Astrocyte (in vitro differentiated cells and primary cell): Measurements from ENCODE around the gene CDH13. TPM values are rescaled to one million over a fixed set of nuclear protein-coding genes. Genes with fewer than 3 reads are reported as not detected.

Source experiments
- DNase-seq: peaks from one replicate; pipeline ENCODE4 v3.0.0-alpha.2; 2010; ENCODE audit warnings: low read depth
- FAIRE-seq: peaks from 2 replicates; lab custom pipeline; 2011; peaks lifted over from hg19 to GRCh38; lab: Jason Lieb, UNC
- H2AFZ ChIP-seq: 2 replicates; pipeline ENCODE4 v1.6.0; 2012; ENCODE audit warnings: low read depth, low read length, inconsistent platforms
- H3K27ac ChIP-seq: 2 replicates; pipeline ENCODE4 v1.5.1; 2011; ENCODE audit warnings: low read depth, low read length, inconsistent platforms
- H3K27me3 ChIP-seq: 2 replicates; pipeline ENCODE4 v1.6.0; 2011; ENCODE audit warnings: low read length, inconsistent platforms; ENCODE audit not compliant: insufficient read depth
- H3K36me3 ChIP-seq: 2 replicates; pipeline ENCODE4 v1.5.1; 2011; ENCODE audit warnings: low read length, inconsistent platforms; ENCODE audit not compliant: insufficient read depth
- H3K4me1 ChIP-seq: 2 replicates; pipeline ENCODE4 v1.5.1; 2011; ENCODE audit warnings: low read length, inconsistent platforms; ENCODE audit not compliant: insufficient read depth
- H3K4me2 ChIP-seq: 2 replicates; pipeline ENCODE4 v1.6.0; 2012; ENCODE audit warnings: low read length, inconsistent platforms
- H3K4me3 ChIP-seq: 2 replicates; pipeline ENCODE4 v1.5.1; 2011; ENCODE audit warnings: low read depth, mild to moderate bottlenecking, low read length, inconsistent platforms; ENCODE audit not compliant: insufficient read depth
- H3K79me2 ChIP-seq: 2 replicates; pipeline ENCODE4 v1.6.0; 2012; ENCODE audit warnings: mild to moderate bottlenecking, low read length, inconsistent platforms; ENCODE audit not compliant: insufficient read depth
- H3K9ac ChIP-seq: 2 replicates; pipeline ENCODE4 v1.6.0; 2012; ENCODE audit warnings: mild to moderate bottlenecking, low read length, inconsistent platforms
- H3K9me3 ChIP-seq: 2 replicates; pipeline ENCODE4 v1.5.1; 2012; ENCODE audit warnings: low read depth, mild to moderate bottlenecking, low read length, inconsistent platforms; ENCODE audit not compliant: insufficient read depth
- H4K20me1 ChIP-seq: 2 replicates; pipeline ENCODE4 v1.6.0; 2012; ENCODE audit warnings: low read length, inconsistent platforms; ENCODE audit not compliant: insufficient read depth
- H3K27ac Mint-ChIP-seq: one replicate; pipeline ENCODE4 v1.8.0; 2021; ENCODE audit warnings: mild to moderate bottlenecking, mixed read lengths; ENCODE audit not compliant: unreplicated experiment
- H3K27me3 Mint-ChIP-seq: one replicate; pipeline ENCODE4 v1.8.0; 2021; ENCODE audit warnings: low read depth, mixed read lengths; ENCODE audit not compliant: unreplicated experiment
- H3K36me3 Mint-ChIP-seq: one replicate; pipeline ENCODE4 v1.8.0; 2021; ENCODE audit warnings: low read depth, mixed read lengths; ENCODE audit not compliant: unreplicated experiment
- H3K4me1 Mint-ChIP-seq: one replicate; pipeline ENCODE4 v1.8.0; 2021; ENCODE audit warnings: low read depth, mixed read lengths; ENCODE audit not compliant: unreplicated experiment
- H3K4me3 Mint-ChIP-seq: one replicate; pipeline ENCODE4 v1.8.0; 2021; ENCODE audit warnings: mild to moderate bottlenecking, moderate library complexity, mixed read lengths; ENCODE audit not compliant: unreplicated experiment
- H3K9me3 Mint-ChIP-seq: one replicate; pipeline ENCODE4 v1.8.0; 2021; ENCODE audit warnings: mild to moderate bottlenecking, mixed read lengths; ENCODE audit not compliant: unreplicated experiment
- CTCF ChIP-seq: IDR thresholded peaks from 2 replicates; pipeline ENCODE4 v1.5.1; 2011; ENCODE audit warnings: low read depth, mild to moderate bottlenecking, inconsistent platforms, low read length, moderate library complexity; ENCODE audit not compliant: insufficient read depth
- EZH2 ChIP-seq: IDR thresholded peaks from 2 replicates; pipeline ENCODE4 v1.6.1; 2012; ENCODE audit warnings: mild to moderate bottlenecking, low read length, inconsistent platforms; ENCODE audit not compliant: insufficient read depth
- total RNA-seq: library from RNA; stranded (reverse); gene quantifications from 2 replicates; pipeline ENCODE4 v1.2.1, GENCODE V29; 2021

CDH13 gene
- total RNA-seq, 1 donor from 2014 or later = 41.7 TPM

DNA sequence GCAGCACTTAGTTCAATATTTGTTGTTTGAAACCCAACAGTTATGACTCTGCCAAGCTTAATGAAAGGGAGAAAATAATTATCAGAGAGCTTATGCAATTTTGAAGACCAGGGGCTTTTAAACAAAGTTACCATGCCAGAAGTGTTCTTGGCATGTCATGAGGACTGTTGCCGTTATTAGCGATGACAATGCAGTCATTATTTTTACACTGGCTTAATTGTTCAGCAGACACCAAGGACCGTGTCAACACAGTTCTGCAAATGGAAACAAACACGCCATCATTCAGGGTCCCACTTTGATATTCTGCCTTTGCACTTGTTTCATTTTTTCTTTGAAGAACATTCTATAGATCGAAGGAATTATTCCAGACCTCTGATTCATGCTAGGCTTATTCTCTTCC, 518.5 kb downstream of the CDH13 start:
- TF ChIP-seq EZH2 (no peak), CTCF (no peak)
- no peak for DNase-seq
- Histone ChIP-seq H4K20me1 (peaks cover 3% of the 10 kb centered on the region), H3K4me3 (no peak overlapping the region), H3K4me2 (no peak overlapping the region), H3K27ac (no peak overlapping the region), H3K9ac (no peak overlapping the region), H3K79me2 (no peaks in the 10 kb centered on the region), H3K27me3 (no peaks in the 10 kb centered on the region), H3K4me1 (peaks cover 7% of the 10 kb centered on the region), H2AFZ (no peak overlapping the region), H3K36me3 (no peaks in the 10 kb centered on the region), H3K9me3 (no peaks in the 10 kb centered on the region)
- no peak for FAIRE-seq
- peaks cover 10% of the 10 kb centered on the region for H3K4me1 Mint-ChIP-seq
- peaks cover 8% of the 10 kb centered on the region for H3K36me3 Mint-ChIP-seq
- H3K4me3 Mint-ChIP-seq = no peak overlapping the region
- H3K9me3 Mint-ChIP-seq = peaks cover 1% of the 10 kb centered on the region
- H3K27ac Mint-ChIP-seq = no peak overlapping the region
- H3K27me3 Mint-ChIP-seq = peaks cover 12% of the 10 kb centered on the region

- H2AFZ ChIP-seq = no peak overlapping the region
- H3K27me3 Mint-ChIP-seq = peaks cover 12% of the 10 kb centered on the region
Observed at GRCh38 chr16:83147244-83147643, 520.5 kb downstream of the CDH13 start.

More at GRCh38 chr16:83147244-83147643, 520.5 kb downstream of the CDH13 start:
- Histone ChIP-seq H3K27me3 (no peaks in the 10 kb centered on the region), H3K79me2 (no peaks in the 10 kb centered on the region), H3K9me3 (no peaks in the 10 kb centered on the region), H3K4me1 (peaks cover 7% of the 10 kb centered on the region), H3K4me3 (no peak overlapping the region), H3K36me3 (no peaks in the 10 kb centered on the region), H4K20me1 (peaks cover 3% of the 10 kb centered on the region), H3K9ac (no peak overlapping the region), H3K27ac (no peak overlapping the region), H3K4me2 (no peak overlapping the region)
- H3K36me3 Mint-ChIP-seq = peaks cover 5% of the 10 kb centered on the region
- TF ChIP-seq CTCF (no peak), EZH2 (no peak)
- H3K4me1 Mint-ChIP-seq = peaks cover 10% of the 10 kb centered on the region
- H3K4me3 Mint-ChIP-seq = no peak overlapping the region
- no peak for DNase-seq
- H3K27ac Mint-ChIP-seq = no peak overlapping the region
- FAIRE-seq = no peak
- peaks cover 2% of the 10 kb centered on the region for H3K9me3 Mint-ChIP-seq
